ENCODE results near the gene DUOX2. TPM values are rescaled to one million over a fixed set of nuclear protein-coding genes. Genes with fewer than 3 reads are reported as not detected.

The DUOX2 gene
- total RNA-seq, 1 experiment from 2014 or later = 0.44 TPM

- H3K4me2 ChIP-seq (ENCODE audit: low read length) = no peak overlapping the region
- H3K4me3 ChIP-seq (replicated peaks in 1 of 2; ENCODE audit: low read depth in 1 of 2, low read length in 2 of 2) = no peak overlapping the region
- ChIA-PET POLR2A (no interaction called here), RAD21 (ENCODE audit: low non-redundant PET in 1 of 2, low total read pairs in 2 of 2, uncharacterized antibody in 2 of 2, unreplicated experiment in 2 of 2) (no interaction called here), CTCF (interaction anchor here (1.5 kb wide), 1 partner anchor 16 kb away, joined by 7 read pairs; no protein-coding TSS in a partner anchor)
- H4K20me1 ChIP-seq (ENCODE audit: insufficient read depth) = no peaks in the 10 kb centered on the region
- BruUV-seq (replicated peaks) = no TSS peak
- no peaks in the 10 kb centered on the region for H3K9me2 ChIP-seq (ENCODE audit: insufficient read depth)
- no peak overlapping the region for H3K9ac ChIP-seq (ENCODE audit: low read length)
- no peak for ATAC-seq
- 0 out of 4 replicates have a peak, but pooled peaks cover 0 to 2% of the 10 kb centered on the region in 2 experiments for H3K36me3 ChIP-seq (ENCODE audit: control insufficient read depth in 1 of 2, insufficient read depth in 2 of 2, low read length in 2 of 2)
- H3K9me3 ChIP-seq (ENCODE audit: control insufficient read depth in 1 of 2, insufficient read depth in 1 of 2, low read depth in 1 of 2, low read length in 2 of 2) = no peaks in the 10 kb centered on the region
- H2AFZ ChIP-seq (ENCODE audit: low read depth, low read length, poor library complexity, severe bottlenecking) = no peak overlapping the region
- H3K27ac ChIP-seq (ENCODE audit: low read depth, low read length) = no peak overlapping the region
- intact Hi-C loops (cut with micrococcal nuclease) = no loop called here
- TF ChIP-seq ZFX (IDR thresholded peaks at IDR 0.05) (no peak), YY1 (IDR thresholded peaks at IDR 0.05; ENCODE audit: extremely low read depth, insufficient replicate concordance, low read depth, low read length) (no peak)
- peaks cover 0 to 4% of the 10 kb centered on the region in 2 experiments; a peak in 1 of 4 replicates for H3K4me1 ChIP-seq (ENCODE audit: control insufficient read depth in 1 of 2, insufficient read depth in 2 of 2, low read length in 2 of 2)
- no peaks in the 10 kb centered on the region for H3K79me2 ChIP-seq (ENCODE audit: insufficient read depth, low read length)
- DNase-seq (ENCODE audit: low read depth, low spot score) = no peak
- H3K27me3 ChIP-seq (ENCODE audit: insufficient read depth, low read length) = no peaks in the 10 kb centered on the region
These were observed 32.4 kb upstream of the DUOX2 start for GRCh38 chr15:45146405-45146804.

- ChIA-PET CTCF (no interaction called here), POLR2A (no interaction called here), RAD21 (ENCODE audit: low non-redundant PET in 1 of 2, low total read pairs in 2 of 2, uncharacterized antibody in 2 of 2, unreplicated experiment in 2 of 2) (no interaction called here)
- BruUV-seq (replicated peaks) = no TSS peak
- TF ChIP-seq YY1 (IDR thresholded peaks at IDR 0.05; ENCODE audit: extremely low read depth, insufficient replicate concordance, low read depth, low read length) = no peak
- TF ChIP-seq CTCF (IDR thresholded peaks at IDR 0.05 in 2 of 3, conservative IDR thresholded peaks at IDR 0.05 in 1 of 3; ENCODE audit: borderline replicate concordance in 1 of 3, insufficient read depth in 1 of 3, low read depth in 2 of 3, low read length in 2 of 3) = no peak
- TF ChIP-seq POLR2AphosphoS5 (IDR thresholded peaks at IDR 0.05; ENCODE audit: low read depth, low read length) = no peak
- no peak for TF ChIP-seq CEBPB (IDR thresholded peaks at IDR 0.05; ENCODE audit: low read depth)
- no peak for TF ChIP-seq JUND (IDR thresholded peaks at IDR 0.05)
- no peak for TF ChIP-seq EZH2 (IDR thresholded peaks at IDR 0.05)
- TF ChIP-seq SP1 (IDR thresholded peaks at IDR 0.05; ENCODE audit: low read depth) = no peak
- TF ChIP-seq FOSL1 (IDR thresholded peaks at IDR 0.05; ENCODE audit: low read depth) = no peak
- no peak for TF ChIP-seq EZH2phosphoT487 (IDR thresholded peaks at IDR 0.05; ENCODE audit: borderline replicate concordance)
- TF ChIP-seq CBX3 (IDR thresholded peaks at IDR 0.05; ENCODE audit: low read depth) = no peak
- no peak for TF ChIP-seq RAD21 (IDR thresholded peaks at IDR 0.05; ENCODE audit: low read depth)
- Histone ChIP-seq H2AFZ (ENCODE audit: low read depth, low read length, poor library complexity, severe bottlenecking) (no peak overlapping the region), H3K9me2 (ENCODE audit: insufficient read depth) (no peaks in the 10 kb centered on the region), H3K27ac (ENCODE audit: low read depth, low read length) (no peak overlapping the region), H3K4me2 (ENCODE audit: low read length) (no peak overlapping the region), H3K27me3 (ENCODE audit: insufficient read depth, low read length) (no peaks in the 10 kb centered on the region), H3K36me3 (ENCODE audit: control insufficient read depth in 1 of 2, insufficient read depth in 2 of 2, low read length in 2 of 2) (0 out of 4 replicates have a peak, but pooled peaks cover 0 to 2% of the 10 kb centered on the region in 2 experiments), H3K79me2 (ENCODE audit: insufficient read depth, low read length) (no peaks in the 10 kb centered on the region), H3K9me3 (ENCODE audit: control insufficient read depth in 1 of 2, insufficient read depth in 1 of 2, low read depth in 1 of 2, low read length in 2 of 2) (no peaks in the 10 kb centered on the region), H3K4me1 (ENCODE audit: control insufficient read depth in 1 of 2, insufficient read depth in 2 of 2, low read length in 2 of 2) (peaks cover 0 to 4% of the 10 kb centered on the region in 2 experiments; a peak in 1 of 4 replicates), H3K9ac (ENCODE audit: low read length) (no peak overlapping the region), H4K20me1 (ENCODE audit: insufficient read depth) (no peaks in the 10 kb centered on the region), H3K4me3 (replicated peaks in 1 of 2; ENCODE audit: low read depth in 1 of 2, low read length in 2 of 2) (no peak overlapping the region)
- intact Hi-C loops (cut with micrococcal nuclease) = no loop called here
- no peak for ATAC-seq
- DNase-seq (ENCODE audit: low read depth, low spot score) = no peak
These were observed 30.8 kb upstream of the DUOX2 start for GRCh38 chr15:45144775-45145174.

Data from HCT116 (cell line).